ENCODE data around the gene TMEM109. TPM values are rescaled to one million over a fixed set of nuclear protein-coding genes. Genes with fewer than 3 reads are reported as not detected.

Gene TMEM109
- total and polyA plus RNA-seq, 2 of the 13 experiments (the other 11 are each of a cell fraction or from before 2014, with no cell fraction given), result 7.7 to 18.0 TPM

DNA sequence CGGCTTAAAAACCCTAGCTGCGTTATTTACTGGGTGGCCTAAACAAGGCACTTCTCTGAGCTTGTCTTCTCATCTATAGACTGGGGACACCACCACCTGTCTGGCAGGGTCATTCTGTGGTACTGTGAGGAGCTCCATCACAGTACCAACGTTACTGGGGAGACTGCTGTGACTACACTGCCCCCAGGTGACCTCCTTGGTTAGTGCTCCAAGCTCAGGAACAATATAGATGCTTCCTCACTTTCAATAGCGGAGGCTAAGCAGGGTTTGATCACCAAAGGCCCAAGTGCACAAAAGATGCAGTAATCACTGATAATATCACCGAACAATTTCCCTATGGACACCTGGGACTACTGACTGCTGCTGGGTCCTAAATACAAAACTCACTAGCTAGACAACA is 26.4 kb upstream of the TMEM109 start (continued):
- no peak for TF ChIP-seq ZNF432 (CRISPR knock-in tag; IDR thresholded peaks at IDR 0.05; ENCODE audit: borderline replicate concordance)
- TF ChIP-seq ZNF24 (IDR thresholded peaks at IDR 0.05), result no peak
- no peak for TF ChIP-seq SIX1 (CRISPR knock-in tag; IDR thresholded peaks at IDR 0.05; ENCODE audit: borderline replicate concordance)
- TF ChIP-seq U2AF1 (optimal IDR thresholded peaks at IDR 0.05; ENCODE audit: low read depth, low read length), result no peak
- no peak for TF ChIP-seq ZZZ3 (CRISPR knock-in tag; IDR thresholded peaks at IDR 0.05; ENCODE audit: borderline replicate concordance)
- TF ChIP-seq SNAPC2 (CRISPR knock-in tag; IDR thresholded peaks at IDR 0.05), result no peak
- no peak for TF ChIP-seq PPARG (CRISPR knock-in tag; conservative IDR thresholded peaks at IDR 0.05)
- TF ChIP-seq MIXL1 (CRISPR knock-in tag; IDR thresholded peaks at IDR 0.05), result 0 out of 2 replicates have a peak, but pooled peaks have one; percentile 21
- no peak for TF ChIP-seq MAFK (conservative IDR thresholded peaks at IDR 0.05 in 1 of 2, IDR thresholded peaks at IDR 0.05 in 1 of 2; ENCODE audit: low read length in 2 of 2)
- TF ChIP-seq ZKSCAN1 (IDR thresholded peaks at IDR 0.05; ENCODE audit: low read length), result no peak
- no peak for TF ChIP-seq ATF7 (IDR thresholded peaks at IDR 0.05)
- TF ChIP-seq ATF7 (CRISPR knock-in tag; IDR thresholded peaks at IDR 0.05), result no peak
- TF ChIP-seq JARID2 (CRISPR knock-in tag; IDR thresholded peaks at IDR 0.05; ENCODE audit: insufficient replicate concordance), result no peak
- no peak for TF ChIP-seq REPIN1 (CRISPR knock-in tag; IDR thresholded peaks at IDR 0.05; ENCODE audit: borderline replicate concordance, low read depth)
- no peak for TF ChIP-seq TCF7L2 (IDR thresholded peaks at IDR 0.05; ENCODE audit: low read depth, low read length)
- TF ChIP-seq, protein P1, sequence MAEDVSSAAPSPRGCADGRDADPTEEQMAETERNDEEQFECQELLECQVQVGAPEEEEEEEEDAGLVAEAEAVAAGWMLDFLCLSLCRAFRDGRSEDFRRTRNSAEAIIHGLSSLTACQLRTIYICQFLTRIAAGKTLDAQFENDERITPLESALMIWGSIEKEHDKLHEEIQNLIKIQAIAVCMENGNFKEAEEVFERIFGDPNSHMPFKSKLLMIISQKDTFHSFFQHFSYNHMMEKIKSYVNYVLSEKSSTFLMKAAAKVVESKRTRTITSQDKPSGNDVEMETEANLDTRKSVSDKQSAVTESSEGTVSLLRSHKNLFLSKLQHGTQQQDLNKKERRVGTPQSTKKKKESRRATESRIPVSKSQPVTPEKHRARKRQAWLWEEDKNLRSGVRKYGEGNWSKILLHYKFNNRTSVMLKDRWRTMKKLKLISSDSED (CRISPR knock-in tag; IDR thresholded peaks at IDR 0.05), result no peak
- TF ChIP-seq, protein P2, sequence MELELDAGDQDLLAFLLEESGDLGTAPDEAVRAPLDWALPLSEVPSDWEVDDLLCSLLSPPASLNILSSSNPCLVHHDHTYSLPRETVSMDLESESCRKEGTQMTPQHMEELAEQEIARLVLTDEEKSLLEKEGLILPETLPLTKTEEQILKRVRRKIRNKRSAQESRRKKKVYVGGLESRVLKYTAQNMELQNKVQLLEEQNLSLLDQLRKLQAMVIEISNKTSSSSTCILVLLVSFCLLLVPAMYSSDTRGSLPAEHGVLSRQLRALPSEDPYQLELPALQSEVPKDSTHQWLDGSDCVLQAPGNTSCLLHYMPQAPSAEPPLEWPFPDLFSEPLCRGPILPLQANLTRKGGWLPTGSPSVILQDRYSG (CRISPR knock-in tag; IDR thresholded peaks at IDR 0.05), result no peak
- no peak for TF ChIP-seq JDP2 (CRISPR knock-in tag; IDR thresholded peaks at IDR 0.05; ENCODE audit: borderline replicate concordance)
- 0 out of 2 replicates have a peak, but pooled peaks have one; percentile 40 for TF ChIP-seq ELF3 (CRISPR knock-in tag; IDR thresholded peaks at IDR 0.05)
- TF ChIP-seq MBNL3 (CRISPR knock-in tag; conservative IDR thresholded peaks at IDR 0.05), result no peak
- TF ChIP-seq ZNF709 (CRISPR knock-in tag; IDR thresholded peaks at IDR 0.05), result no peak
- TF ChIP-seq, protein P3, sequence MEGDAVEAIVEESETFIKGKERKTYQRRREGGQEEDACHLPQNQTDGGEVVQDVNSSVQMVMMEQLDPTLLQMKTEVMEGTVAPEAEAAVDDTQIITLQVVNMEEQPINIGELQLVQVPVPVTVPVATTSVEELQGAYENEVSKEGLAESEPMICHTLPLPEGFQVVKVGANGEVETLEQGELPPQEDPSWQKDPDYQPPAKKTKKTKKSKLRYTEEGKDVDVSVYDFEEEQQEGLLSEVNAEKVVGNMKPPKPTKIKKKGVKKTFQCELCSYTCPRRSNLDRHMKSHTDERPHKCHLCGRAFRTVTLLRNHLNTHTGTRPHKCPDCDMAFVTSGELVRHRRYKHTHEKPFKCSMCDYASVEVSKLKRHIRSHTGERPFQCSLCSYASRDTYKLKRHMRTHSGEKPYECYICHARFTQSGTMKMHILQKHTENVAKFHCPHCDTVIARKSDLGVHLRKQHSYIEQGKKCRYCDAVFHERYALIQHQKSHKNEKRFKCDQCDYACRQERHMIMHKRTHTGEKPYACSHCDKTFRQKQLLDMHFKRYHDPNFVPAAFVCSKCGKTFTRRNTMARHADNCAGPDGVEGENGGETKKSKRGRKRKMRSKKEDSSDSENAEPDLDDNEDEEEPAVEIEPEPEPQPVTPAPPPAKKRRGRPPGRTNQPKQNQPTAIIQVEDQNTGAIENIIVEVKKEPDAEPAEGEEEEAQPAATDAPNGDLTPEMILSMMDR (CRISPR knock-in tag; IDR thresholded peaks at IDR 0.05), result peak; percentile 95
- TF ChIP-seq, protein P4, sequence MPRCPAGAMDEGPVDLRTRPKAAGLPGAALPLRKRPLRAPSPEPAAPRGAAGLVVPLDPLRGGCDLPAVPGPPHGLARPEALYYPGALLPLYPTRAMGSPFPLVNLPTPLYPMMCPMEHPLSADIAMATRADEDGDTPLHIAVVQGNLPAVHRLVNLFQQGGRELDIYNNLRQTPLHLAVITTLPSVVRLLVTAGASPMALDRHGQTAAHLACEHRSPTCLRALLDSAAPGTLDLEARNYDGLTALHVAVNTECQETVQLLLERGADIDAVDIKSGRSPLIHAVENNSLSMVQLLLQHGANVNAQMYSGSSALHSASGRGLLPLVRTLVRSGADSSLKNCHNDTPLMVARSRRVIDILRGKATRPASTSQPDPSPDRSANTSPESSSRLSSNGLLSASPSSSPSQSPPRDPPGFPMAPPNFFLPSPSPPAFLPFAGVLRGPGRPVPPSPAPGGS (CRISPR knock-in tag; IDR thresholded peaks at IDR 0.05), result no peak
- 0 out of 2 replicates have a peak, but pooled peaks have one; percentile 28 for TF ChIP-seq GATAD2A (CRISPR knock-in tag; IDR thresholded peaks at IDR 0.05)
- TF ChIP-seq MTF1 (CRISPR knock-in tag; IDR thresholded peaks at IDR 0.05), result no peak
- no peak for TF ChIP-seq EZH2 (conservative IDR thresholded peaks at IDR 0.05; ENCODE audit: low read depth, low read length)
- TF ChIP-seq ZNF367 (CRISPR knock-in tag; IDR thresholded peaks at IDR 0.05; ENCODE audit: borderline replicate concordance), result no peak
- TF ChIP-seq ZNF619 (CRISPR knock-in tag; IDR thresholded peaks at IDR 0.05), result no peak
- TF ChIP-seq ZNF253 (CRISPR knock-in tag; IDR thresholded peaks at IDR 0.05; ENCODE audit: borderline replicate concordance), result no peak
